RWPE2 (cell line): Measurements from ENCODE around the gene STAT1.

Experiments used
- ATAC-seq: fragments of 200-7000 bp; cut with Tn5 transposase; 3 replicates; pipeline ENCODE4 v1.9.1; 2021; ENCODE audit warnings: low read depth
- DNase-seq: peaks from one replicate; pipeline ENCODE4 v3.0.0-alpha.2; 2020; ENCODE audit warnings: low spot score
- H3K27ac ChIP-seq: fragments of 450-650 bp; 2 replicates; pipeline ENCODE4 v1.5.1; 2017; ENCODE audit warnings: mild to moderate bottlenecking; ENCODE audit not compliant: poor library complexity, severe bottlenecking
- H3K27me3 ChIP-seq: fragments of 250-450 bp; sonication (Bioruptor Pico); 2 replicates; pipeline ENCODE4 v1.5.1; 2021; ENCODE audit warnings: mild to moderate bottlenecking, moderate library complexity; ENCODE audit not compliant: insufficient read depth, poor library complexity, severe bottlenecking
- H3K36me3 ChIP-seq: fragments of 250-450 bp; sonication (Bioruptor Pico); 2 replicates; pipeline ENCODE4 v1.5.1; 2020; ENCODE audit warnings: low read depth, mild to moderate bottlenecking, moderate library complexity
- H3K4me1 ChIP-seq: fragments of 250-450 bp; sonication (Bioruptor Pico); 2 replicates; pipeline ENCODE4 v1.5.1; 2021; ENCODE audit warnings: mild to moderate bottlenecking, moderate library complexity; ENCODE audit not compliant: insufficient read depth, poor library complexity, severe bottlenecking
- H3K4me3 ChIP-seq: fragments of 250-450 bp; sonication (Bioruptor Pico); 2 replicates; pipeline ENCODE4 v1.5.1; 2021; ENCODE audit warnings: mild to moderate bottlenecking, moderate library complexity; ENCODE audit not compliant: severe bottlenecking
- H3K9me3 ChIP-seq: fragments of 250-450 bp; sonication (Bioruptor Pico); 2 replicates; pipeline ENCODE4 v1.5.1; 2021; ENCODE audit warnings: mild to moderate bottlenecking, moderate library complexity; ENCODE audit not compliant: severe bottlenecking
- TF ChIP-seq, protein P1 (sequence below): fragments of 450-650 bp; IDR thresholded peaks from one replicate; pipeline ENCODE4 v1.5.1; 2017; ENCODE audit warnings: mild to moderate bottlenecking, moderate library complexity; ENCODE audit not compliant: poor library complexity, severe bottlenecking

Gene STAT1

DNA sequence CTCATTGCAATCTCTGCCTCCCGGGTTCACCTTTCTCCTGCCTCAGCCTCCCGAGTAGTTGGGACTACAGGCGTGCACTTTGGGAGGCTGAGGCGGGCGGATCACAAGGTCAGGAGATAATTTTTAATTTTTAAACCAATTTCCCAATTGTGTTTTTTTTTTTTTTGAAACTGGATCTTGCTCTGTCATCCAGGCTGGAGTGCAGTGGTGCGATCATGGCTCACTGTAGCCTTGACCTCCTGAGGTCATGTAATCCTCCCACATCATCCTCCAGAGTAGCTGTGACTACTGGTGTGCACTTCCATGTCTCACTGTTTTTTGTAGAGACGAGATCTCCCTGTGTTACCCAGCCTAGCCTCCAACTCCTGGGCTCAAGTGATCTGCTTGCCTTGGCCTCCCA is 84.1 kb downstream of the STAT1 start:
- H3K27ac ChIP-seq = no peak overlapping the region
- no peak for DNase-seq
- H3K36me3 ChIP-seq = peaks cover 96% of the 10 kb centered on the region
- peaks cover 4% of the 10 kb centered on the region for H3K4me1 ChIP-seq
- TF ChIP-seq, protein P1, sequence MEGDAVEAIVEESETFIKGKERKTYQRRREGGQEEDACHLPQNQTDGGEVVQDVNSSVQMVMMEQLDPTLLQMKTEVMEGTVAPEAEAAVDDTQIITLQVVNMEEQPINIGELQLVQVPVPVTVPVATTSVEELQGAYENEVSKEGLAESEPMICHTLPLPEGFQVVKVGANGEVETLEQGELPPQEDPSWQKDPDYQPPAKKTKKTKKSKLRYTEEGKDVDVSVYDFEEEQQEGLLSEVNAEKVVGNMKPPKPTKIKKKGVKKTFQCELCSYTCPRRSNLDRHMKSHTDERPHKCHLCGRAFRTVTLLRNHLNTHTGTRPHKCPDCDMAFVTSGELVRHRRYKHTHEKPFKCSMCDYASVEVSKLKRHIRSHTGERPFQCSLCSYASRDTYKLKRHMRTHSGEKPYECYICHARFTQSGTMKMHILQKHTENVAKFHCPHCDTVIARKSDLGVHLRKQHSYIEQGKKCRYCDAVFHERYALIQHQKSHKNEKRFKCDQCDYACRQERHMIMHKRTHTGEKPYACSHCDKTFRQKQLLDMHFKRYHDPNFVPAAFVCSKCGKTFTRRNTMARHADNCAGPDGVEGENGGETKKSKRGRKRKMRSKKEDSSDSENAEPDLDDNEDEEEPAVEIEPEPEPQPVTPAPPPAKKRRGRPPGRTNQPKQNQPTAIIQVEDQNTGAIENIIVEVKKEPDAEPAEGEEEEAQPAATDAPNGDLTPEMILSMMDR = no peak
- no peaks in the 10 kb centered on the region for H3K9me3 ChIP-seq
- H3K27me3 ChIP-seq = no peaks in the 10 kb centered on the region
- no peak overlapping the region for H3K4me3 ChIP-seq
- no peak for ATAC-seq

DNA sequence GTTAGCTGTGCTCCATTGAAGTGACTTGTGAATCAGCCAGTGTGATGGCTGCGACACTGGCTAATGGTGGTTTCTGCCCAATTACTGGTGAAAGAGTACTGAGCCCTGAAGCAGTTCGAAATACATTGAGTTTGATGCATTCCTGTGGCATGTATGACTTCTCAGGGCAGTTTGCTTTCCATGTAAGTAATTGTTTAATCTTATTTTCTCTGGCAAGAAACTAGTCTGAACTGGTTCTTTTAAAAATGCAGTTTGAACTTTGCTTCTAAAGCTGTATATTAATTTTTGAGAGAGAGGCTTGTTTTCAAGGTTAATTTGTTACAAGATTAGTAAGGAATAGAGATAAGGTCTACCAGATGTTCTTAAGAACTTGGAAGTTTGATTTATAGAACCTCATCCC is 86.7 kb downstream of the STAT1 start:
- no peaks in the 10 kb centered on the region for H3K27me3 ChIP-seq
- no peak overlapping the region for H3K4me3 ChIP-seq
- H3K4me1 ChIP-seq = peaks cover 11% of the 10 kb centered on the region
- peaks cover 96% of the 10 kb centered on the region for H3K36me3 ChIP-seq
- H3K9me3 ChIP-seq = no peaks in the 10 kb centered on the region
- 0 out of 3 replicates have a peak, but pooled peaks have one; percentile 14 for ATAC-seq
- no peak for DNase-seq
- TF ChIP-seq, protein P1 = no peak
- peak overlapping the region; percentile 16 for H3K27ac ChIP-seq

DNA sequence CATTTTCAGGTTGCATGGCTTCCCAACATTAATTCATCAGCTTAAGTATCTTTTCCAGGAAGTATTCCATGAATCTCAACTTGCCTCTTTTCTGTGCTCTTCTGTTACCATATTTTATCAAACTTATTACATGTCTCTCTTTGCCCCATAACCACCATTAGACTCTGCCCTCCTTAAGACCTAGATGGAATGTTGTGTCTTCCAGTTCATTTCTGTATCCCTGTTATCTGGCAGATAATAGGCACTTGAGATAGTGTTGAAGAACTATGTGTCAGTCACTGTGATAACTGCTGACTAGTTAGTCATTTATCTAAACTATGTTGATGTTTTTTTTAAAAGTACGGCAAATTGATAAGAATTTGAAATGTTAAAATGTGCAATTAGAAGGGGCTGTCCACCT is 91.6 kb downstream of the STAT1 start:
- Histone ChIP-seq H3K27me3 (no peaks in the 10 kb centered on the region), H3K4me3 (no peak overlapping the region), H3K9me3 (no peaks in the 10 kb centered on the region), H3K27ac (no peak overlapping the region), H3K4me1 (peaks cover 11% of the 10 kb centered on the region), H3K36me3 (peaks cover 96% of the 10 kb centered on the region)
- ATAC-seq = no peak
- DNase-seq = no peak
- TF ChIP-seq, protein P1 = no peak

DNA sequence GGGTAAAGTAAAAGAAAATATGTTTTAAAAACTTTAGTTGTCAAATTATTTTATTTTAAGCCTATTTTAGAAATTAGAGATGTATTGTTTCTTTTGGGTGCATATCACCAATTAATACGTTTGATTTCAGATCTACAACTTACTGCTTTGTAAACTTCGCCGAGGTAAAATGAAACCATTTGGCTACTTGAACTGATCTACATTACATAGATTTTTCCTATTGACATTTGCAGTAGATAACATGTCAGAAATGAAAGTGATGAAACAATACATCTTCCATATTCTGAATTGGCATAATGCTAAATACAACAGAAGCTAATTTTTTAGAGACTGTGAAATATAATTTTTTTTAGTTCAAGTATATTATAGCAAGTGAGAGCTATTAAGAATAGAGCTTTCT is 93.9 kb downstream of the STAT1 start:
- DNase-seq = no peak
- Histone ChIP-seq H3K9me3 (no peaks in the 10 kb centered on the region), H3K27ac (no peak overlapping the region), H3K4me3 (no peak overlapping the region), H3K4me1 (peaks cover 9% of the 10 kb centered on the region), H3K27me3 (no peaks in the 10 kb centered on the region), H3K36me3 (peaks cover 90% of the 10 kb centered on the region)
- TF ChIP-seq, protein P1 = no peak
- ATAC-seq = no peak
